GM23338 (cell line): Measurements from ENCODE around the gene TRPM3. TPM values are rescaled to one million over a fixed set of nuclear protein-coding genes. Genes with fewer than 3 reads are reported as not detected.
A peak's percentile ranks its signal among the peaks of the same experiment; 100 is the strongest.

Source experiments
- ATAC-seq: fragments of 200-7000 bp; cut with Tn5 transposase; 3 replicates; pipeline ENCODE4 v1.9.1; 2020
- DNase-seq: peaks from one replicate; pipeline ENCODE4 v3.0.0-alpha.2; 2015; ENCODE audit warnings: low spot score
- H2AFZ ChIP-seq: fragments of 200-600 bp; sonication (generic); 2 replicates; pipeline ENCODE4 v1.8.0; 2016; ENCODE audit warnings: antibody characterized with exemption, mild to moderate bottlenecking, moderate library complexity
- H3F3A ChIP-seq: fragments of 200-600 bp; sonication (generic); replicated peaks from 2 replicates; pipeline ENCODE4 v1.8.0; 2017; ENCODE audit warnings: antibody characterized with exemption, mixed run types, low read depth
- H3K27ac ChIP-seq: fragments of 200-600 bp; sonication (generic); 2 replicates; pipeline ENCODE4 v1.6.1; 2016; ENCODE audit warnings: low read depth
- H3K27me3 ChIP-seq: fragments of 200-600 bp; sonication (generic); 2 replicates; pipeline ENCODE4 v1.8.0; 2016; ENCODE audit warnings: mild to moderate bottlenecking, mixed run types, moderate library complexity; ENCODE audit not compliant: insufficient read depth
- H3K36me3 ChIP-seq: fragments of 200-600 bp; sonication (generic); 2 replicates; pipeline ENCODE4 v1.8.0; 2016; ENCODE audit warnings: mild to moderate bottlenecking; ENCODE audit not compliant: insufficient read depth
- H3K4me1 ChIP-seq: fragments of 200-600 bp; sonication (generic); 2 replicates; pipeline ENCODE4 v1.8.0; 2016; ENCODE audit warnings: mild to moderate bottlenecking, moderate library complexity; ENCODE audit not compliant: insufficient read depth
- H3K4me2 ChIP-seq: fragments of 200-600 bp; sonication (generic); 2 replicates; pipeline ENCODE4 v1.7.1; 2017; ENCODE audit warnings: mixed run types
- H3K4me3 ChIP-seq: fragments of 200-600 bp; sonication (generic); 2 replicates; pipeline ENCODE4 v1.6.1; 2016; ENCODE audit warnings: mixed run types
- H3K79me2 ChIP-seq: fragments of 200-600 bp; sonication (generic); replicated peaks from 2 replicates; pipeline ENCODE4 v1.8.0; 2017; ENCODE audit warnings: mild to moderate bottlenecking; ENCODE audit not compliant: insufficient read depth
- H3K9me2 ChIP-seq: fragments of 200-600 bp; sonication (generic); 2 replicates; pipeline ENCODE4 v1.8.0; 2017; ENCODE audit not compliant: insufficient read depth
- H4K20me1 ChIP-seq: fragments of 200-600 bp; sonication (generic); replicated peaks from 2 replicates; pipeline ENCODE4 v1.8.0; 2017; ENCODE audit warnings: mild to moderate bottlenecking; ENCODE audit not compliant: insufficient read depth
- H3K27ac Mint-ChIP-seq: 2 replicates; pipeline ENCODE4 v1.8.0; 2020; ENCODE audit warnings: inconsistent platforms, mild to moderate bottlenecking, moderate library complexity, mixed read lengths
- H3K27me3 Mint-ChIP-seq: 3 replicates; pipeline ENCODE4 v1.8.0; 2022; ENCODE audit warnings: low read depth, mild to moderate bottlenecking, moderate library complexity, mixed read lengths, inconsistent platforms; ENCODE audit not compliant: insufficient read depth, poor library complexity
- H3K36me3 Mint-ChIP-seq: 3 replicates; pipeline ENCODE4 v1.8.0; 2021; ENCODE audit warnings: low read depth, mild to moderate bottlenecking, inconsistent platforms, moderate library complexity, mixed read lengths
- H3K4me1 Mint-ChIP-seq: 3 replicates; pipeline ENCODE4 v1.8.0; 2020; ENCODE audit warnings: mild to moderate bottlenecking, inconsistent platforms, mixed read lengths
- H3K4me3 Mint-ChIP-seq: 3 replicates; pipeline ENCODE4 v1.8.0; 2021; ENCODE audit warnings: moderate library complexity, mild to moderate bottlenecking, inconsistent platforms, mixed read lengths
- H3K9me3 Mint-ChIP-seq: 3 replicates; pipeline ENCODE4 v1.8.0; 2020; ENCODE audit warnings: moderate library complexity, mild to moderate bottlenecking, inconsistent platforms, mixed read lengths
- CREB1 ChIP-seq: fragments of 250-450 bp; sonication (Bioruptor Pico); IDR thresholded peaks from 2 replicates; pipeline ENCODE4 v1.5.0; 2020; ENCODE audit warnings: low read depth, mild to moderate bottlenecking, moderate library complexity
- EZH2phosphoT487 ChIP-seq: fragments of 200-600 bp; sonication (generic); IDR thresholded peaks from one replicate; pipeline ENCODE4 v1.8.1; 2018; ENCODE audit warnings: antibody characterized with exemption; ENCODE audit not compliant: unreplicated experiment
- JUNB ChIP-seq: IDR thresholded peaks from one replicate; pipeline ENCODE4 v1.6.1; 2016; ENCODE audit warnings: antibody characterized with exemption; ENCODE audit not compliant: unreplicated experiment
- ZNF331 ChIP-seq: fragments of 250-450 bp; sonication (Bioruptor Pico); IDR thresholded peaks from 2 replicates; pipeline ENCODE4 v1.5.0; 2020; ENCODE audit warnings: low read depth, mild to moderate bottlenecking, moderate library complexity
- polyA plus RNA-seq: library from polyadenylated mRNA; unstranded; fragments of >200 nt; fragmentation: Nextera tagmentation; extraction: Ambion mirVana; gene quantifications from 2 replicates; pipeline ENCODE4 v1.2.1, GENCODE V29; 2016
- total RNA-seq: library from RNA; depleted of rRNA; stranded (reverse); fragments of >200 nt; shearing (Covaris generic); gene quantifications from 2 replicates; pipeline ENCODE4 v1.2.3, GENCODE V29; 2014
- TF ChIP-seq, protein P1 (sequence below): fragments of 250-450 bp; sonication (Bioruptor Pico); IDR thresholded peaks from 2 replicates; pipeline ENCODE4 v1.5.0; 2020; ENCODE audit warnings: mild to moderate bottlenecking, moderate library complexity
- TF ChIP-seq, protein P2 (sequence below): IDR thresholded peaks from 2 replicates; pipeline ENCODE4 v1.6.1; 2016; ENCODE audit warnings: antibody characterized with exemption

The TRPM3 gene
- total and polyA plus RNA-seq, 2 experiments from 2014 or later = 2.8 to 8.2 TPM

DNA sequence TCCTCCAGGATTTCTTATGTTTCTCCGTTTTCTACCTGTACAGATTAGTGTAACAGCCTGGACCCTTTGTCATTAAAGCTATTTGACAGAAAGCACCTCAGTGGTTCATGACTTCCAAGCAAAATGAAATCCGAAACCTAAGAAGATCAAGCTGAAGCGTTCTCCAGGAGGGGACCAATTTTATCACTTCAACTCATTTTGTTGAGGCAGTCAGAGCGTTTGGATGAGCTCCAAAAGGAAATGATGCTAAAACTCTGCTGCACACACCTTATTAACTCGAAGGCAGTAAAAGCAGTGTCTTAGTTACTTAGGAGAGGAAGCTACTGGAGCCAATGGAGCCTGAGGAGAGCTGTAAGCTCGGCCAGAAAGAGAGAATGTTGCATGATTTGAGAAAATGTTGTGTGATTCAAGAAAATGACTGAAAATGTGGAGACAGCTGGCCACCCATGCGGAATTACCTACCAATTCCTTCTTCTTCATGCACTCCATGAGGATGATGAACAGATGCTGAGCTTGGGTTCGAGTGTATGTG lies 360.2 kb downstream of the TRPM3 start:
- no peak overlapping the region for H2AFZ ChIP-seq

More for the DNA sequence above, 360.2 kb downstream of the TRPM3 start:
- Histone ChIP-seq H3K36me3 (no peaks in the 10 kb centered on the region), H3K27ac (no peak overlapping the region), H3K79me2 (no peaks in the 10 kb centered on the region), H4K20me1 (no peaks in the 10 kb centered on the region), H3F3A (no peaks in the 10 kb centered on the region), H3K4me1 (peaks cover 7% of the 10 kb centered on the region), H3K27me3 (no peaks in the 10 kb centered on the region), H3K9me2 (no peaks in the 10 kb centered on the region), H3K4me2 (no peak overlapping the region), H3K4me3 (no peak overlapping the region)
- H3K36me3 Mint-ChIP-seq = no peaks in the 10 kb centered on the region; the same call in 2 of the 3 replicates
- no peak overlapping the region for H3K27ac Mint-ChIP-seq
- DNase-seq (peak; percentile 10), ATAC-seq (no peak)
- H3K4me3 Mint-ChIP-seq = no peak overlapping the region
- no peaks in the 10 kb centered on the region for H3K9me3 Mint-ChIP-seq
- TF ChIP-seq, protein P1, sequence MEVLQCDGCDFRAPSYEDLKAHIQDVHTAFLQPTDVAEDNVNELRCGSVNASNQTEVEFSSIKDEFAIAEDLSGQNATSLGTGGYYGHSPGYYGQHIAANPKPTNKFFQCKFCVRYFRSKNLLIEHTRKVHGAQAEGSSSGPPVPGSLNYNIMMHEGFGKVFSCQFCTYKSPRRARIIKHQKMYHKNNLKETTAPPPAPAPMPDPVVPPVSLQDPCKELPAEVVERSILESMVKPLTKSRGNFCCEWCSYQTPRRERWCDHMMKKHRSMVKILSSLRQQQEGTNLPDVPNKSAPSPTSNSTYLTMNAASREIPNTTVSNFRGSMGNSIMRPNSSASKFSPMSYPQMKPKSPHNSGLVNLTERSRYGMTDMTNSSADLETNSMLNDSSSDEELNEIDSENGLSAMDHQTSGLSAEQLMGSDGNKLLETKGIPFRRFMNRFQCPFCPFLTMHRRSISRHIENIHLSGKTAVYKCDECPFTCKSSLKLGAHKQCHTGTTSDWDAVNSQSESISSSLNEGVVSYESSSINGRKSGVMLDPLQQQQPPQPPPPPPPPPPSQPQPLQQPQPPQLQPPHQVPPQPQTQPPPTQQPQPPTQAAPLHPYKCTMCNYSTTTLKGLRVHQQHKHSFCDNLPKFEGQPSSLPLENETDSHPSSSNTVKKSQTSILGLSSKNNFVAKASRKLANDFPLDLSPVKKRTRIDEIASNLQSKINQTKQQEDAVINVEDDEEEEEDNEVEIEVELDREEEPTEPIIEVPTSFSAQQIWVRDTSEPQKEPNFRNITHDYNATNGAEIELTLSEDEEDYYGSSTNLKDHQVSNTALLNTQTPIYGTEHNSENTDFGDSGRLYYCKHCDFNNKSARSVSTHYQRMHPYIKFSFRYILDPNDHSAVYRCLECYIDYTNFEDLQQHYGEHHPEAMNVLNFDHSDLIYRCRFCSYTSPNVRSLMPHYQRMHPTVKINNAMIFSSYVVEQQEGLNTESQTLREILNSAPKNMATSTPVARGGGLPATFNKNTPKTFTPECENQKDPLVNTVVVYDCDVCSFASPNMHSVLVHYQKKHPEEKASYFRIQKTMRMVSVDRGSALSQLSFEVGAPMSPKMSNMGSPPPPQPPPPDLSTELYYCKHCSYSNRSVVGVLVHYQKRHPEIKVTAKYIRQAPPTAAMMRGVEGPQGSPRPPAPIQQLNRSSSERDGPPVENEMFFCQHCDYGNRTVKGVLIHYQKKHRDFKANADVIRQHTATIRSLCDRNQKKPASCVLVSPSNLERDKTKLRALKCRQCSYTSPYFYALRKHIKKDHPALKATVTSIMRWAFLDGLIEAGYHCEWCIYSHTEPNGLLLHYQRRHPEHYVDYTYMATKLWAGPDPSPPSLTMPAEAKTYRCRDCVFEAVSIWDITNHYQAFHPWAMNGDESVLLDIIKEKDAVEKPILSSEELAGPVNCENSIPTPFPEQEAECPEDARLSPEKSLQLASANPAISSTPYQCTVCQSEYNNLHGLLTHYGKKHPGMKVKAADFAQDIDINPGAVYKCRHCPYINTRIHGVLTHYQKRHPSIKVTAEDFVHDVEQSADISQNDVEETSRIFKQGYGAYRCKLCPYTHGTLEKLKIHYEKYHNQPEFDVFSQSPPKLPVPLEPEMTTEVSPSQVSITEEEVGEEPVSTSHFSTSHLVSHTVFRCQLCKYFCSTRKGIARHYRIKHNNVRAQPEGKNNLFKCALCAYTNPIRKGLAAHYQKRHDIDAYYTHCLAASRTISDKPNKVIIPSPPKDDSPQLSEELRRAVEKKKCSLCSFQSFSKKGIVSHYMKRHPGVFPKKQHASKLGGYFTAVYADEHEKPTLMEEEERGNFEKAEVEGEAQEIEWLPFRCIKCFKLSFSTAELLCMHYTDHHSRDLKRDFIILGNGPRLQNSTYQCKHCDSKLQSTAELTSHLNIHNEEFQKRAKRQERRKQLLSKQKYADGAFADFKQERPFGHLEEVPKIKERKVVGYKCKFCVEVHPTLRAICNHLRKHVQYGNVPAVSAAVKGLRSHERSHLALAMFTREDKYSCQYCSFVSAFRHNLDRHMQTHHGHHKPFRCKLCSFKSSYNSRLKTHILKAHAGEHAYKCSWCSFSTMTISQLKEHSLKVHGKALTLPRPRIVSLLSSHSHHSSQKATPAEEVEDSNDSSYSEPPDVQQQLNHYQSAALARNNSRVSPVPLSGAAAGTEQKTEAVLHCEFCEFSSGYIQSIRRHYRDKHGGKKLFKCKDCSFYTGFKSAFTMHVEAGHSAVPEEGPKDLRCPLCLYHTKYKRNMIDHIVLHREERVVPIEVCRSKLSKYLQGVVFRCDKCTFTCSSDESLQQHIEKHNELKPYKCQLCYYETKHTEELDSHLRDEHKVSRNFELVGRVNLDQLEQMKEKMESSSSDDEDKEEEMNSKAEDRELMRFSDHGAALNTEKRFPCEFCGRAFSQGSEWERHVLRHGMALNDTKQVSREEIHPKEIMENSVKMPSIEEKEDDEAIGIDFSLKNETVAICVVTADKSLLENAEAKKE = no peak
- TF ChIP-seq ZNF331 (no peak), JUNB (no peak), CREB1 (CRISPR knock-in tag) (no peak), EZH2phosphoT487 (no peak)
- TF ChIP-seq, protein P2, sequence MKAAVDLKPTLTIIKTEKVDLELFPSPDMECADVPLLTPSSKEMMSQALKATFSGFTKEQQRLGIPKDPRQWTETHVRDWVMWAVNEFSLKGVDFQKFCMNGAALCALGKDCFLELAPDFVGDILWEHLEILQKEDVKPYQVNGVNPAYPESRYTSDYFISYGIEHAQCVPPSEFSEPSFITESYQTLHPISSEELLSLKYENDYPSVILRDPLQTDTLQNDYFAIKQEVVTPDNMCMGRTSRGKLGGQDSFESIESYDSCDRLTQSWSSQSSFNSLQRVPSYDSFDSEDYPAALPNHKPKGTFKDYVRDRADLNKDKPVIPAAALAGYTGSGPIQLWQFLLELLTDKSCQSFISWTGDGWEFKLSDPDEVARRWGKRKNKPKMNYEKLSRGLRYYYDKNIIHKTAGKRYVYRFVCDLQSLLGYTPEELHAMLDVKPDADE = no peak
- peaks cover 7% of the 10 kb centered on the region; the same call in 2 of the 3 replicates for H3K4me1 Mint-ChIP-seq
- H3K27me3 Mint-ChIP-seq = peaks cover 3% of the 10 kb centered on the region
